GM18873 (cell line): ENCODE measurements around the gene SRBD1.

Experiments used
- ATAC-seq: cut with Tn5 transposase; IDR thresholded peaks from one replicate; pipeline ENCODE4 v1.9.1; 2021; ENCODE audit warnings: mild to moderate bottlenecking, moderate library complexity, moderate number of reproducible peaks; ENCODE audit not compliant: unreplicated experiment, low FRiP score

The SRBD1 gene

GRCh38 chr2:45339253-45339652, 271.8 kb downstream of the SRBD1 start:
- ATAC-seq, result no peak
